ENCODE measurements around the gene C20orf202.
"Not testable (repeated sequence)": the region's sequence is repeated elsewhere in the genome, so short reads cannot be mapped to it uniquely, and the experiment has no call there.

C20orf202 gene

DNA sequence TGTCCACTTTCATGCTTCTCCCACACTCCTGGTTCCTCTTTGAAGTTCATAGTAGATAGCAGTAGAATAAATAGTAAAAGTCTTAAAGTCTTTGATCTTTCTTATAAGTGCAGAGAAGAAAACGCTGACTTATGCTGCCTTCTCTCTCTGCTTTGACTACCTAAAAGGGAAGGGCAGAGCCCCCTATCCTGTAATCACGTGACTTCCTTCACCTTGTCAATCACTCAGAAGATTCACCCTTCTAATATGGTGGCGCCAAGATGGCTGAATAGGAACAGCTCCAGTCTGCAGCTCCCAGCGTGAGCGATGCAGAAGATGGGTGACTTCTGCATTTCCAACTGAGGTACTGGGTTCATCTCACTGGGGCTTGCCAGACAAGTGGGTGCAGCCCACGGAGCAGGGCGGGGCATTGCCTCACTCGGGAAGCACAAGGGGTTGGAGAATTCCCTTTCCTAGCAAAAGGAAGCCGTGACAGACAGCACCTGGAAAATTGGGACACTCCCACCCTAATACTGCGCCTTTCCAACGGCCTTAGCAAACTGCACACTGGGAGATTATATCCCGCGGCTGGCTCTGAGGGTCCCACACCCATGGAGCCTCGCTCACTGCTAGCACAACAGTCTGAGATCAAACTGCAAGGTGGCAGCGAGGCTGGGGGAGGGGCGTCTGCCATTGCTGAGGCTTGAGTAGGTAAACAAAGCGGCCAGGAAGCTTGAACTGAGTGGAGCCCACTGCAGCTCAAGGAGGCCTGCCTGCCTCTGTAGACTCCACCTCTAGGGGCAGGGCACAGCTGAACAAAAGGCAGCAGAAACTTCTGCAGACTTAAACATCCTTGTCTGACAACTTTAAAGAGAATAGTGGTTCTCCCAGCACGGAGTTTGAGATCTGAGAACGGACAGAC, 13.5 kb downstream of the C20orf202 start:
- H3K27ac ChIP-seq (ENCODE audit: insufficient read depth, low read depth, low read length, poor library complexity, severe bottlenecking); H3K36me3 ChIP-seq (ENCODE audit: control insufficient read depth, insufficient read depth, low read length); H3K4me3 ChIP-seq (ENCODE audit: insufficient read depth, low read depth, low read length); H3K4me1 ChIP-seq (ENCODE audit: control insufficient read depth, insufficient read depth, low read length); H3K9me3 ChIP-seq (ENCODE audit: control insufficient read depth, low read length): not testable (repeated sequence)
- 92% methylated on average over 19 of the region's 19 CpGs for WGBS, 2 experiments
- peaks cover 25% of the 10 kb centered on the region for H3K27me3 ChIP-seq (ENCODE audit: control insufficient read depth, insufficient read depth, low read length, poor library complexity, severe bottlenecking)

- not testable (repeated sequence) for H3K36me3 ChIP-seq (ENCODE audit: control insufficient read depth, insufficient read depth, low read length); H3K4me3 ChIP-seq (ENCODE audit: insufficient read depth, low read depth, low read length); H3K4me1 ChIP-seq (ENCODE audit: control insufficient read depth, insufficient read depth, low read length); H3K9me3 ChIP-seq (ENCODE audit: control insufficient read depth, low read length); H3K27ac ChIP-seq (ENCODE audit: insufficient read depth, low read depth, low read length, poor library complexity, severe bottlenecking)
- H3K27me3 ChIP-seq (ENCODE audit: control insufficient read depth, insufficient read depth, low read length, poor library complexity, severe bottlenecking), result peaks cover 33% of the 10 kb centered on the region
- 91 to 97% methylated on average over 2 of the region's 4 CpGs for WGBS, 2 experiments
Observed at GRCh38 chr20:1222750-1223149, 19.5 kb downstream of the C20orf202 start.

DNA sequence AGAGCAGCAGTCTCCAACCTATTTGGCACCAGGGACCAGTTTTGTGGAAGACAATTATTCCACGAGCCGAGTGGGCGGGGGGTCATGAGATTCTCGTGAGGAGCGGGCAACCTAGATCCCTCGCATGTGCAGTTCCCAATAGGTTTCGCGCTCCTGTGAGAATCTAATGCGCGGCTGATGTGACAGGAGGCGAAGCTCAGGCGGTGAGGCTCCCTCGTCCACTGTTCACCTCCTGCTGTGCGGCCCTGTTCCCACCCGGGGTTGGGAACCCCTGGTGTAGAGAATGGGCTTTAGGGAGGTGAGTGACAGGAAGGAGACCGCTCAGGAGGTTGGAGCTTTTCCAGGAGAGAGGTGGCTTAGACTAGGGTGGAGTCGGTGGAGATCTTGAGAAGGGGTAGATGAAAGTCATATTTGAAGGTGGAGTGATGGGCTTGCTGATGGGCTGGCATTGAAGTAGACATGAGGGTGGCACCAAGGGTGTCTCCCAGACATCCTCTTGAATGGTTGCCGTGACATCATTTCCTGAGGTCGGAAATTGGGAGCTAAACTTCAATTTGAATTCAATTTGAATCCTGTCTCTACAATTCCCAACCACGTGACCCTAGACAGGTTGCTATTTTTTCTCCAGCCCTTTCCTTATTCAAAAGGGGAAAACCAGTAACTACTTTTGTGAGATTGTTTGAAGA, 21.1 kb downstream of the C20orf202 start:
- H3K36me3 ChIP-seq (ENCODE audit: control insufficient read depth, insufficient read depth, low read length), result no peaks in the 10 kb centered on the region
- H3K27me3 ChIP-seq (ENCODE audit: control insufficient read depth, insufficient read depth, low read length, poor library complexity, severe bottlenecking), result peaks cover 48% of the 10 kb centered on the region
- H3K4me3 ChIP-seq (ENCODE audit: insufficient read depth, low read depth, low read length), result no peak overlapping the region
- H3K4me1 ChIP-seq (ENCODE audit: control insufficient read depth, insufficient read depth, low read length), result no peaks in the 10 kb centered on the region
- no peaks in the 10 kb centered on the region for H3K9me3 ChIP-seq (ENCODE audit: control insufficient read depth, low read length)
- H3K27ac ChIP-seq (ENCODE audit: insufficient read depth, low read depth, low read length, poor library complexity, severe bottlenecking), result no peak overlapping the region
- 92% methylated on average over 20 of the region's 20 CpGs for WGBS, 2 experiments

- whole genome bisulfite sequencing, 2 experiments, result 1% methylated on average over 23 to 29 of the region's 30 CpGs
- Histone ChIP-seq H3K4me3 (ENCODE audit: insufficient read depth, low read depth, low read length) (peak overlapping the region; percentile 32), H3K9me3 (ENCODE audit: control insufficient read depth, low read length) (no peaks in the 10 kb centered on the region)
Observed at GRCh38 chr20:1225263-1225782, 22.1 kb downstream of the C20orf202 start.

GRCh38 chr20:1225783-1226654, 22.8 kb downstream of the C20orf202 start, which contains the start of gene RAD21L1:
Gene RAD21L1 (plus strand): TSS chr20:1226044. CDS start chr20:1228454, 2,410 bp downstream.
- 0% methylated on average over 71 to 88 of the region's 88 CpGs for WGBS, 2 experiments
- H3K9me3 ChIP-seq (ENCODE audit: control insufficient read depth, low read length), result no peaks in the 10 kb centered on the region
- no peaks in the 10 kb centered on the region for H3K4me1 ChIP-seq (ENCODE audit: control insufficient read depth, insufficient read depth, low read length)
- peaks cover 61% of the 10 kb centered on the region for H3K27me3 ChIP-seq (ENCODE audit: control insufficient read depth, insufficient read depth, low read length, poor library complexity, severe bottlenecking)
- H3K36me3 ChIP-seq (ENCODE audit: control insufficient read depth, insufficient read depth, low read length), result no peaks in the 10 kb centered on the region
- H3K27ac ChIP-seq (ENCODE audit: insufficient read depth, low read depth, low read length, poor library complexity, severe bottlenecking), result no peak within 1 kb of the TSS
- peak within 1 kb of the TSS; percentile 57 for H3K4me3 ChIP-seq (ENCODE audit: insufficient read depth, low read depth, low read length)

More at GRCh38 chr20:1225263-1225782, 22.1 kb downstream of the C20orf202 start:
- H3K27me3 ChIP-seq (ENCODE audit: control insufficient read depth, insufficient read depth, low read length, poor library complexity, severe bottlenecking), result peaks cover 57% of the 10 kb centered on the region
- no peak overlapping the region for H3K27ac ChIP-seq (ENCODE audit: insufficient read depth, low read depth, low read length, poor library complexity, severe bottlenecking)
- H3K36me3 ChIP-seq (ENCODE audit: control insufficient read depth, insufficient read depth, low read length), result no peaks in the 10 kb centered on the region
- no peaks in the 10 kb centered on the region for H3K4me1 ChIP-seq (ENCODE audit: control insufficient read depth, insufficient read depth, low read length)

- no peaks in the 10 kb centered on the region for H3K4me1 ChIP-seq (ENCODE audit: control insufficient read depth, insufficient read depth, low read length)
- 88 to 92% methylated on average over 2 to 3 of the region's 3 CpGs for WGBS, 2 experiments
- H3K36me3 ChIP-seq (ENCODE audit: control insufficient read depth, insufficient read depth, low read length), result no peaks in the 10 kb centered on the region
- no peak overlapping the region for H3K27ac ChIP-seq (ENCODE audit: insufficient read depth, low read depth, low read length, poor library complexity, severe bottlenecking)
- H3K9me3 ChIP-seq (ENCODE audit: control insufficient read depth, low read length), result no peaks in the 10 kb centered on the region
- H3K27me3 ChIP-seq (ENCODE audit: control insufficient read depth, insufficient read depth, low read length, poor library complexity, severe bottlenecking), result peaks cover 60% of the 10 kb centered on the region
- no peak overlapping the region for H3K4me3 ChIP-seq (ENCODE audit: insufficient read depth, low read depth, low read length)
Observed at GRCh38 chr20:1229541-1229940, 26.3 kb downstream of the C20orf202 start.

DNA sequence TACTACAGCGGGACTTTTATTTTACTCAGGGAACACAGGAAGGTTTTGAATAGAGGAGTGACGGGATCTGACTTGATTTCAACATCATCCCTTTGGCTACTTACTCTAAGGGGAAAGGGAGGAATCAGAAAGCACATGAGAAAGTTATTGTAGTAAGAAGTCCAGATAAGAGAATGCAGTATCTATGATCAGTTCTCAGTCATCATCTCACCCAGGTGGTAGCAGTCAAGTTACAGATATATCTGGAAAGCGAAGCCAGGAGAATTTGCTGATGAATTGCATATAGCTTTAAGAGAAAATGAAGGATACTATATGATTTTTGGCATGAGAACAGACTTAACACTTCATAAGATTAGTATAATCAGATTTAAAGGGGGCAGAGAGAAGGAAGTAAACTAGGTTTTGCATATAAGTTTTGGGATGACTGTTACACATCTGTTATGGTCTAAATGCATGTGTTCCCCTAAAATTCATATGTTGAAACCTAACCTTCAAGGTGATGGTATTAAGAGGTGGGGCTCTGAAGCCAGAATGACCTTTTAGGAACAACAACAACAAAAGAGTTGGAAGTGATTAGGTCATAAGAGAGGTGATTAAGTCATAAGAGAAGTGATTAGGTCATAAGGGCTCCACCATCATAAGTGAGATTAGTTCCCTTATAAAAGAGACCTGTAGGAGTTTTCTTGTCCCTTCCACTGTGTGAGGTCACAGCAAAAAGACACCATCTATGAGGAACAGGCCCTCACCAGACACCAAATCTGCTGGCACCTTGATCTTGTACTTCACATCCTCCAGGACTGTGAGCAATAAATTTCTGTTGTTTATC, 29.2 kb downstream of the C20orf202 start:
- peaks cover 36% of the 10 kb centered on the region for H3K27me3 ChIP-seq (ENCODE audit: control insufficient read depth, insufficient read depth, low read length, poor library complexity, severe bottlenecking)
- H3K4me3 ChIP-seq (ENCODE audit: insufficient read depth, low read depth, low read length), result no peak overlapping the region
- WGBS, 2 experiments, result 82 to 98% methylated on average over 3 of the region's 3 CpGs
- no peaks in the 10 kb centered on the region for H3K9me3 ChIP-seq (ENCODE audit: control insufficient read depth, low read length)
- H3K36me3 ChIP-seq (ENCODE audit: control insufficient read depth, insufficient read depth, low read length), result no peaks in the 10 kb centered on the region
- H3K27ac ChIP-seq (ENCODE audit: insufficient read depth, low read depth, low read length, poor library complexity, severe bottlenecking), result no peak overlapping the region
- H3K4me1 ChIP-seq (ENCODE audit: control insufficient read depth, insufficient read depth, low read length), result no peaks in the 10 kb centered on the region

GRCh38 chr20:1240549-1240948, 37.3 kb downstream of the C20orf202 start:
- Histone ChIP-seq H3K36me3 (ENCODE audit: control insufficient read depth, insufficient read depth, low read length) (no peaks in the 10 kb centered on the region), H3K27me3 (ENCODE audit: control insufficient read depth, insufficient read depth, low read length, poor library complexity, severe bottlenecking) (no peaks in the 10 kb centered on the region), H3K27ac (ENCODE audit: insufficient read depth, low read depth, low read length, poor library complexity, severe bottlenecking) (no peak overlapping the region), H3K4me1 (ENCODE audit: control insufficient read depth, insufficient read depth, low read length) (no peaks in the 10 kb centered on the region), H3K4me3 (ENCODE audit: insufficient read depth, low read depth, low read length) (no peak overlapping the region), H3K9me3 (ENCODE audit: control insufficient read depth, low read length) (no peaks in the 10 kb centered on the region)
- WGBS, 2 experiments, result 85 to 86% methylated on average over 5 of the region's 5 CpGs

GRCh38 chr20:1241456-1241855, 38.2 kb downstream of the C20orf202 start:
- Histone ChIP-seq H3K27ac (ENCODE audit: insufficient read depth, low read depth, low read length, poor library complexity, severe bottlenecking) (no peak overlapping the region), H3K27me3 (ENCODE audit: control insufficient read depth, insufficient read depth, low read length, poor library complexity, severe bottlenecking) (no peaks in the 10 kb centered on the region)

More at GRCh38 chr20:1241456-1241855, 38.2 kb downstream of the C20orf202 start:
- Histone ChIP-seq H3K9me3 (ENCODE audit: control insufficient read depth, low read length) (no peaks in the 10 kb centered on the region), H3K4me3 (ENCODE audit: insufficient read depth, low read depth, low read length) (no peak overlapping the region), H3K4me1 (ENCODE audit: control insufficient read depth, insufficient read depth, low read length) (no peaks in the 10 kb centered on the region), H3K36me3 (ENCODE audit: control insufficient read depth, insufficient read depth, low read length) (no peaks in the 10 kb centered on the region)
